ENCODE measurements around the gene GUCY2F. TPM values are rescaled to one million over a fixed set of nuclear protein-coding genes. Genes with fewer than 3 reads are reported as not detected.

Gene GUCY2F
- total RNA-seq, 1 experiment from 2014 or later, result not detected

- no peak for DNase-seq (ENCODE audit: low spot score)
Observed at GRCh38 chrX:109344101-109344500, 137.8 kb downstream of the GUCY2F start.

- no peak for DNase-seq (ENCODE audit: low spot score)
Observed at GRCh38 chrX:109343671-109344070, 138.2 kb downstream of the GUCY2F start.

- no peak for DNase-seq (ENCODE audit: low spot score)
Observed at GRCh38 chrX:109336141-109336540, 145.7 kb downstream of the GUCY2F start.

- no peak for DNase-seq (ENCODE audit: low spot score)
Observed at GRCh38 chrX:109327251-109327650, 154.6 kb downstream of the GUCY2F start.

Other genes starting within 250 kb of the GUCY2F start
- 4.7 and 5.1 TPM in 2 replicates for gene NXT2, start 54.8 kb upstream of the GUCY2F start, total RNA-seq (2014; rRNA removed; shearing (Covaris generic))
- 0.23 and 0.34 TPM in 2 replicates for gene KCNE5, start 143.1 kb upstream of the GUCY2F start, total RNA-seq (2014; rRNA removed; shearing (Covaris generic))